ENCODE measurements around the gene CIAO3. TPM values are rescaled to one million over a fixed set of nuclear protein-coding genes. Genes with fewer than 3 reads are reported as not detected.
A peak's percentile ranks its signal among the peaks of the same experiment; 100 is the strongest.

The CIAO3 gene
- total and polyA plus RNA-seq, 10 of the 15 experiments (the other 5 are each of a cell fraction or from before 2014, with no cell fraction given), result 1.4 to 37.5 (median 30.8) TPM

GRCh38 chr16:720990-721764 lies 19.6 kb downstream of the CIAO3 start, which contains the start of gene ANTKMT (continued):
- TF ChIP-seq ZBTB4 (CRISPR knock-in tag; IDR thresholded peaks at IDR 0.05), result no peak
- no peak for TF ChIP-seq SP1 (IDR thresholded peaks at IDR 0.05; ENCODE audit: low read depth, low read length)
- TF ChIP-seq RELA (IDR thresholded peaks at IDR 0.05; ENCODE audit: borderline replicate concordance, partially characterized antibody), result peak; percentile 71
- no peak for TF ChIP-seq CHD1 (IDR thresholded peaks at IDR 0.05; ENCODE audit: low read depth, low read length)
- TF ChIP-seq MYC (IDR thresholded peaks at IDR 0.05; ENCODE audit: insufficient read depth, insufficient read length, insufficient replicate concordance, low read length, severe bottlenecking), result peak; percentile 78
- TF ChIP-seq ZNF24 (IDR thresholded peaks at IDR 0.05), result no peak
- TF ChIP-seq FOXK2 (IDR thresholded peaks at IDR 0.05), result no peak
- TF ChIP-seq SMC3 (IDR thresholded peaks at IDR 0.05; ENCODE audit: borderline replicate concordance, low read length), result no peak
- no peak for TF ChIP-seq USF1 (IDR thresholded peaks at IDR 0.05; ENCODE audit: borderline replicate concordance, extremely low read length, insufficient read depth, low read depth, low read length)
- TF ChIP-seq SMAD5 (IDR thresholded peaks at IDR 0.05; ENCODE audit: low read depth), result no peak
- peak; percentile 95; the same call in 1 of the 2 replicates for TF ChIP-seq DPF2 (IDR thresholded peaks at IDR 0.05)
- TF ChIP-seq IRF5 (IDR thresholded peaks at IDR 0.05; ENCODE audit: borderline replicate concordance), result no peak
- TF ChIP-seq ETV6 (conservative IDR thresholded peaks at IDR 0.05 in 1 of 2, IDR thresholded peaks at IDR 0.05 in 1 of 2; ENCODE audit: borderline replicate concordance in 1 of 2, low read depth in 1 of 2), result peak in 1 of 2 experiments; percentile 16; a peak in 1 of 4 replicates
- peak; percentile 96 for TF ChIP-seq ZNF207 (IDR thresholded peaks at IDR 0.05; ENCODE audit: borderline replicate concordance)
- no peak for TF ChIP-seq SREBF1 (IDR thresholded peaks at IDR 0.05; ENCODE audit: low read length)

All from GM12878 (cell line).